ENCODE results near the gene SREBF1. TPM values are rescaled to one million over a fixed set of nuclear protein-coding genes. Genes with fewer than 3 reads are reported as not detected.

SREBF1 gene
- total RNA-seq, 1 donor from 2014 or later, result 365 TPM

- peak overlapping the region; percentile 68 for H3K27ac Mint-ChIP-seq (ENCODE audit: unreplicated experiment)
- no peaks in the 10 kb centered on the region for H3K27me3 Mint-ChIP-seq (ENCODE audit: unreplicated experiment)
- no peak overlapping the region for H3K4me3 Mint-ChIP-seq (ENCODE audit: unreplicated experiment)
- TF ChIP-seq CTCF (IDR thresholded peaks at IDR 0.05; ENCODE audit: partially characterized antibody, unreplicated experiment), result peak; percentile 90
- H3K36me3 Mint-ChIP-seq (ENCODE audit: unreplicated experiment), result no peaks in the 10 kb centered on the region
- peaks cover 2% of the 10 kb centered on the region for H3K9me3 Mint-ChIP-seq (ENCODE audit: unreplicated experiment)
- H3K4me1 Mint-ChIP-seq (ENCODE audit: low read depth, unreplicated experiment), result peaks cover 11% of the 10 kb centered on the region
- DNase-seq, result peak; percentile 75
These were observed 23.4 kb upstream of the SREBF1 start for GRCh38 chr17:17859909-17860765.

- no peak for TF ChIP-seq CTCF (IDR thresholded peaks at IDR 0.05; ENCODE audit: partially characterized antibody, unreplicated experiment)
- no peak overlapping the region for H3K4me3 Mint-ChIP-seq (ENCODE audit: unreplicated experiment)
- H3K27ac Mint-ChIP-seq (ENCODE audit: unreplicated experiment), result no peak overlapping the region
- H3K36me3 Mint-ChIP-seq (ENCODE audit: unreplicated experiment), result no peaks in the 10 kb centered on the region
- H3K4me1 Mint-ChIP-seq (ENCODE audit: low read depth, unreplicated experiment), result peaks cover 12% of the 10 kb centered on the region
- peaks cover 2% of the 10 kb centered on the region for H3K9me3 Mint-ChIP-seq (ENCODE audit: unreplicated experiment)
- no peaks in the 10 kb centered on the region for H3K27me3 Mint-ChIP-seq (ENCODE audit: unreplicated experiment)
- no peak for DNase-seq
These were observed 20.7 kb upstream of the SREBF1 start for GRCh38 chr17:17857496-17857895.

- Mint-ChIP-seq H3K27me3 (ENCODE audit: unreplicated experiment) (no peaks in the 10 kb centered on the region), H3K4me3 (ENCODE audit: unreplicated experiment) (no peak overlapping the region), H3K4me1 (ENCODE audit: low read depth, unreplicated experiment) (peaks cover 20% of the 10 kb centered on the region), H3K9me3 (ENCODE audit: unreplicated experiment) (peaks cover 5% of the 10 kb centered on the region), H3K27ac (ENCODE audit: unreplicated experiment) (no peak overlapping the region), H3K36me3 (ENCODE audit: unreplicated experiment) (no peaks in the 10 kb centered on the region)
- no peak for DNase-seq
- TF ChIP-seq CTCF (IDR thresholded peaks at IDR 0.05; ENCODE audit: partially characterized antibody, unreplicated experiment), result no peak
These were observed 19.6 kb upstream of the SREBF1 start for GRCh38 chr17:17856386-17856785.

GRCh38 chr17:17855976-17856375 lies 19.2 kb upstream of the SREBF1 start:
- Mint-ChIP-seq H3K36me3 (ENCODE audit: unreplicated experiment) (no peaks in the 10 kb centered on the region), H3K4me3 (ENCODE audit: unreplicated experiment) (no peak overlapping the region), H3K27me3 (ENCODE audit: unreplicated experiment) (no peaks in the 10 kb centered on the region), H3K27ac (ENCODE audit: unreplicated experiment) (no peak overlapping the region), H3K9me3 (ENCODE audit: unreplicated experiment) (peaks cover 5% of the 10 kb centered on the region), H3K4me1 (ENCODE audit: low read depth, unreplicated experiment) (peaks cover 22% of the 10 kb centered on the region)
- no peak for TF ChIP-seq CTCF (IDR thresholded peaks at IDR 0.05; ENCODE audit: partially characterized antibody, unreplicated experiment)
- no peak for DNase-seq

GRCh38 chr17:17853811-17854447 lies 17.1 kb upstream of the SREBF1 start:
- H3K27me3 Mint-ChIP-seq (ENCODE audit: unreplicated experiment), result no peaks in the 10 kb centered on the region
- DNase-seq, result no peak
- TF ChIP-seq CTCF (IDR thresholded peaks at IDR 0.05; ENCODE audit: partially characterized antibody, unreplicated experiment), result no peak
- H3K4me1 Mint-ChIP-seq (ENCODE audit: low read depth, unreplicated experiment), result peaks cover 29% of the 10 kb centered on the region
- no peak overlapping the region for H3K4me3 Mint-ChIP-seq (ENCODE audit: unreplicated experiment)
- H3K36me3 Mint-ChIP-seq (ENCODE audit: unreplicated experiment), result no peaks in the 10 kb centered on the region
- peaks cover 5% of the 10 kb centered on the region for H3K9me3 Mint-ChIP-seq (ENCODE audit: unreplicated experiment)
- H3K27ac Mint-ChIP-seq (ENCODE audit: unreplicated experiment), result no peak overlapping the region

All from glutamatergic neuron (in vitro differentiated cells).